H9 (cell line): ENCODE data around the gene CLEC4E. TPM values are rescaled to one million over a fixed set of nuclear protein-coding genes. Genes with fewer than 3 reads are reported as not detected.

Source experiments
- DNase-seq: peaks from one replicate; pipeline ENCODE4 v3.0.0-alpha.2; 2017
- H2AFZ ChIP-seq: one replicate; pipeline ENCODE4 v1.6.1; 2013; ENCODE audit warnings: mild to moderate bottlenecking, low read length, control low read depth, moderate library complexity
- H2AK5ac ChIP-seq: 2 replicates; pipeline ENCODE4 v1.6.1; 2013; ENCODE audit warnings: low read length, control low read depth, mixed read lengths; ENCODE audit not compliant: insufficient read length
- H2BK120ac ChIP-seq: one replicate; pipeline ENCODE4 v1.6.1; 2013; ENCODE audit warnings: low read depth, mild to moderate bottlenecking, low read length, control low read depth, inconsistent platforms; ENCODE audit not compliant: poor library complexity, severe bottlenecking
- H2BK12ac ChIP-seq: 2 replicates; pipeline ENCODE4 v1.6.1; 2013; ENCODE audit warnings: low read length, control low read depth, mixed read lengths, low read depth; ENCODE audit not compliant: insufficient read length
- H2BK15ac ChIP-seq: 2 replicates; pipeline ENCODE4 v1.6.1; 2013; ENCODE audit warnings: low read depth, low read length, control low read depth
- H2BK20ac ChIP-seq: one replicate; pipeline ENCODE4 v1.6.1; 2013; ENCODE audit warnings: low read depth, mild to moderate bottlenecking, low read length, control low read depth, inconsistent platforms; ENCODE audit not compliant: poor library complexity, severe bottlenecking
- H2BK5ac ChIP-seq: 2 replicates; pipeline ENCODE4 v1.6.1; 2013; ENCODE audit warnings: low read length, control low read depth, mixed read lengths; ENCODE audit not compliant: insufficient read length
- H3K14ac ChIP-seq: 2 replicates; pipeline ENCODE4 v1.6.1; 2013; ENCODE audit warnings: low read length, control low read depth; ENCODE audit not compliant: insufficient read depth
- H3K18ac ChIP-seq: 2 replicates; pipeline ENCODE4 v1.6.1; 2013; ENCODE audit warnings: low read depth, mild to moderate bottlenecking, mixed read lengths, low read length, control low read depth; ENCODE audit not compliant: insufficient read length
- H3K23ac ChIP-seq: 2 replicates; pipeline ENCODE4 v1.6.1; 2013; ENCODE audit warnings: low read length, control low read depth, mixed read lengths, low read depth; ENCODE audit not compliant: insufficient read length
- H3K23me2 ChIP-seq: 2 replicates; pipeline ENCODE4 v1.6.1; 2013; ENCODE audit warnings: low read depth, mild to moderate bottlenecking, mixed read lengths, low read length, control low read depth; ENCODE audit not compliant: insufficient read length, poor library complexity, severe bottlenecking
- H3K27ac ChIP-seq: 2 replicates; pipeline ENCODE4 v1.5.1; 2013; ENCODE audit warnings: low read length, control low read depth, mixed read lengths, low read depth; ENCODE audit not compliant: insufficient read length
- H3K27me3 ChIP-seq: 2 replicates; pipeline ENCODE4 v1.6.1; 2013; ENCODE audit warnings: low read length, control low read depth, inconsistent platforms; ENCODE audit not compliant: insufficient read depth
- H3K4ac ChIP-seq: 2 replicates; pipeline ENCODE4 v1.6.1; 2013; ENCODE audit warnings: low read depth, mild to moderate bottlenecking, control low read depth, inconsistent platforms, low read length, moderate library complexity
- H3K4me1 ChIP-seq: 2 replicates; pipeline ENCODE4 v1.6.1; 2013; ENCODE audit warnings: low read length, control low read depth, inconsistent platforms; ENCODE audit not compliant: insufficient read depth
- H3K4me2 ChIP-seq: 2 replicates; pipeline ENCODE4 v1.6.1; 2013; ENCODE audit warnings: low read length, control low read depth, mixed read lengths; ENCODE audit not compliant: insufficient read length, insufficient read depth
- H3K56ac ChIP-seq: 2 replicates; pipeline ENCODE4 v1.6.1; 2013; ENCODE audit warnings: low read depth, mild to moderate bottlenecking, mixed read lengths, low read length, control low read depth; ENCODE audit not compliant: insufficient read length
- H3K79me1 ChIP-seq: 2 replicates; pipeline ENCODE4 v1.6.1; 2013; ENCODE audit warnings: low read depth, mild to moderate bottlenecking, moderate library complexity, low read length, control low read depth, inconsistent platforms; ENCODE audit not compliant: insufficient read depth, poor library complexity, severe bottlenecking
- H3K79me2 ChIP-seq: 2 replicates; pipeline ENCODE4 v1.6.1; 2013; ENCODE audit warnings: low read length, control low read depth, inconsistent platforms; ENCODE audit not compliant: insufficient read depth
- H3K9ac ChIP-seq: 2 replicates; pipeline ENCODE4 v1.6.1; 2013; ENCODE audit warnings: low read length, control low read depth, mixed read lengths; ENCODE audit not compliant: insufficient read length; ENCODE audit errors: extremely low read depth
- H3K9me3 ChIP-seq: one replicate; pipeline ENCODE4 v1.6.1; 2013; ENCODE audit warnings: low read depth, low read length, inconsistent platforms; ENCODE audit not compliant: control insufficient read depth
- H3T11ph ChIP-seq: one replicate; pipeline ENCODE4 v1.6.1; 2013; ENCODE audit warnings: mild to moderate bottlenecking, low read length, control low read depth, inconsistent platforms
- H4K20me1 ChIP-seq: one replicate; pipeline ENCODE4 v1.6.1; 2013; ENCODE audit not compliant: control insufficient read depth, insufficient read length, insufficient read depth
- H4K5ac ChIP-seq: 2 replicates; pipeline ENCODE4 v1.6.1; 2013; ENCODE audit warnings: low read depth, mild to moderate bottlenecking, mixed read lengths, low read length, control low read depth; ENCODE audit not compliant: insufficient read length
- H4K8ac ChIP-seq: replicated peaks from 2 replicates; pipeline ENCODE4 v1.6.1; 2013; ENCODE audit warnings: low read length, control low read depth, mixed read lengths, low read depth; ENCODE audit not compliant: insufficient read length
- H4K91ac ChIP-seq: 2 replicates; pipeline ENCODE4 v1.6.1; 2013; ENCODE audit warnings: low read depth, mild to moderate bottlenecking, moderate library complexity, mixed read lengths, low read length, control low read depth; ENCODE audit not compliant: insufficient read length
- H3K27ac Mint-ChIP-seq, 3 experiments: 2 replicates in 2 of 3; 3 replicates in 1 of 3; pipeline ENCODE4 v1.8.0; 2020 to 2021; ENCODE audit warnings: mixed read lengths in 3 of 3, mild to moderate bottlenecking in 1 of 3, moderate library complexity in 1 of 3
- H3K27me3 Mint-ChIP-seq: 2 replicates; pipeline ENCODE4 v1.8.0; 2021; ENCODE audit warnings: low read depth, mild to moderate bottlenecking, moderate library complexity, mixed read lengths
- H3K36me3 Mint-ChIP-seq, 3 experiments: 2 replicates in 2 of 3; 3 replicates in 1 of 3; pipeline ENCODE4 v1.8.0; 2020 to 2021; ENCODE audit warnings: low read depth in 3 of 3, mixed read lengths in 3 of 3; ENCODE audit not compliant: insufficient read depth in 1 of 3
- H3K4me1 Mint-ChIP-seq, 2 experiments: 2 replicates each; pipeline ENCODE4 v1.8.0; 2020; ENCODE audit warnings: mixed read lengths in 2 of 2
- H3K4me3 Mint-ChIP-seq, 2 experiments: 2 replicates in 1 of 2; 3 replicates in 1 of 2; pipeline ENCODE4 v1.8.0; 2020 to 2021; ENCODE audit warnings: mild to moderate bottlenecking in 2 of 2, mixed read lengths in 2 of 2, moderate library complexity in 1 of 2
- H3K9me3 Mint-ChIP-seq, 2 experiments: 2 replicates in 1 of 2; 3 replicates in 1 of 2; pipeline ENCODE4 v1.8.0; 2020; ENCODE audit warnings: mild to moderate bottlenecking in 2 of 2, mixed read lengths in 2 of 2, moderate library complexity in 1 of 2
- CTCF ChIP-seq: fragments of 200-600 bp; sonication (generic); conservative IDR thresholded peaks from 3 replicates; pipeline ENCODE4 v1.8.0; 2021; ENCODE audit warnings: antibody characterized with exemption, mild to moderate bottlenecking
- WGBS: extraction: QIAGEN DNeasy Blood & Tissue Kit; methylation state at CpG from one replicate; pipeline ENCODE4 v1.1.7; 2013; ENCODE audit warnings: missing lambda C conversion rate, low lambda C conversion rate, mixed read lengths; ENCODE audit not compliant: insufficient read length; ENCODE audit errors: extremely low coverage; 5-methylcytosine and 5-hydroxymethylcytosine counted together
- total RNA-seq: library from RNA; stranded (reverse); gene quantifications from 2 replicates; pipeline ENCODE4 v1.2.1, GENCODE V29; 2021

The CLEC4E gene
- total RNA-seq, 1 experiment from 2014 or later: not detected

DNA sequence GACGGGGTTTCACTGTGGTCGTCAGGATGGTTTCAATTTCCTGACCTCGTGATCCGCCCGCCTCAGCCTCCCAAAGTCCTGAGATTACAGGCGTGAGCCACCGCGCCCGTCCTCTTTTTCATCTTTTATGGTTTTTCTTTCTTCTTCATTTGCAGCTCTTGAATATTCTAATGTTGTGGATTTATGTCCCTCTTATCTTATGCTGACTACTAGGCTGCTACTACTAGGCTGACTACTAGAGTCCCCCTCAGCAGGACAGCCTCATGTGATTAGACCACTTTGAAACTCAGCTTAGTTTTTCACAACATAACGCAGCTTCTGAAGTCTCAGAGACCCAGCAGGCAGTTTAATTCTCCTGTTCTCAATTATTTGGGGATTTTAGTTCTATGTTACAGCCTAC, 857 bp upstream of the CLEC4E start:
- Histone ChIP-seq H2AFZ (no peak overlapping the region), H3K9ac (no peak overlapping the region), H3K18ac (no peak overlapping the region), H3K27me3 (no peaks in the 10 kb centered on the region), H2AK5ac (no peak overlapping the region), H4K5ac (no peak overlapping the region), H4K91ac (no peak overlapping the region), H3K79me2 (no peaks in the 10 kb centered on the region), H3T11ph (no peak overlapping the region), H3K4ac (no peak overlapping the region), H3K9me3 (no peaks in the 10 kb centered on the region), H4K8ac (no peak overlapping the region), H3K27ac (no peak overlapping the region), H3K14ac (no peak overlapping the region), H2BK120ac (no peak overlapping the region), H2BK20ac (no peak overlapping the region), H3K4me1 (no peaks in the 10 kb centered on the region), H3K23me2 (no peaks in the 10 kb centered on the region), H2BK15ac (no peak overlapping the region), H3K79me1 (no peaks in the 10 kb centered on the region), H2BK5ac (no peak overlapping the region), H3K56ac (no peak overlapping the region), H3K4me2 (no peak overlapping the region), H4K20me1 (no peaks in the 10 kb centered on the region), H2BK12ac (no peak overlapping the region), H3K23ac (no peak overlapping the region)
- WGBS: no CpG with 5 or more reads among the region's 10 CpGs
- Mint-ChIP-seq H3K36me3 (peaks cover 0 to 7% (median 4%) of the 10 kb centered on the region in 3 experiments; a peak in 3 of 7 replicates), H3K4me1 (peaks cover 3 to 14% of the 10 kb centered on the region in 2 experiments; a peak in 2 of 4 replicates), H3K27ac (no peak overlapping the region), H3K9me3 (peaks cover 2 to 6% of the 10 kb centered on the region in 2 experiments), H3K4me3 (no peak overlapping the region), H3K27me3 (no peaks in the 10 kb centered on the region)
- no peak for TF ChIP-seq CTCF
- no peak for DNase-seq
